WERI-Rb-1 (cell line): ENCODE results near the gene PLXND1.
"Not testable (repeated sequence)": the region's sequence is repeated elsewhere in the genome, so short reads cannot be mapped to it uniquely, and the experiment has no call there.

ENCODE experiments used
- DNase-seq: peaks from one replicate; pipeline ENCODE4 v3.0.0-alpha.2; 2020
- H3K27ac ChIP-seq: fragments of 250-450 bp; sonication (Bioruptor Pico); 2 replicates; pipeline ENCODE4 v1.5.1; 2020; ENCODE audit warnings: mild to moderate bottlenecking, moderate library complexity
- H3K27me3 ChIP-seq: fragments of 250-450 bp; sonication (Bioruptor Pico); 2 replicates; pipeline ENCODE4 v1.5.1; 2021; ENCODE audit warnings: mild to moderate bottlenecking, low read depth, moderate library complexity; ENCODE audit not compliant: insufficient read depth, severe bottlenecking
- H3K36me3 ChIP-seq: fragments of 250-450 bp; sonication (Bioruptor Pico); 2 replicates; pipeline ENCODE4 v1.5.1; 2020; ENCODE audit warnings: mild to moderate bottlenecking, moderate library complexity
- H3K4me3 ChIP-seq: 2 replicates; pipeline ENCODE4 v1.5.1; 2011; ENCODE audit warnings: low read depth, mild to moderate bottlenecking, control low read depth, low read length
- H3K9me3 ChIP-seq: fragments of 250-450 bp; sonication (Bioruptor Pico); 2 replicates; pipeline ENCODE4 v1.5.1; 2021; ENCODE audit warnings: mild to moderate bottlenecking, moderate library complexity; ENCODE audit not compliant: severe bottlenecking
- TF ChIP-seq, protein P1 (sequence below): IDR thresholded peaks from 2 replicates; pipeline ENCODE4 v1.5.1; 2011; ENCODE audit warnings: low read depth, mild to moderate bottlenecking, control low read depth, inconsistent platforms, low read length

PLXND1 gene

DNA sequence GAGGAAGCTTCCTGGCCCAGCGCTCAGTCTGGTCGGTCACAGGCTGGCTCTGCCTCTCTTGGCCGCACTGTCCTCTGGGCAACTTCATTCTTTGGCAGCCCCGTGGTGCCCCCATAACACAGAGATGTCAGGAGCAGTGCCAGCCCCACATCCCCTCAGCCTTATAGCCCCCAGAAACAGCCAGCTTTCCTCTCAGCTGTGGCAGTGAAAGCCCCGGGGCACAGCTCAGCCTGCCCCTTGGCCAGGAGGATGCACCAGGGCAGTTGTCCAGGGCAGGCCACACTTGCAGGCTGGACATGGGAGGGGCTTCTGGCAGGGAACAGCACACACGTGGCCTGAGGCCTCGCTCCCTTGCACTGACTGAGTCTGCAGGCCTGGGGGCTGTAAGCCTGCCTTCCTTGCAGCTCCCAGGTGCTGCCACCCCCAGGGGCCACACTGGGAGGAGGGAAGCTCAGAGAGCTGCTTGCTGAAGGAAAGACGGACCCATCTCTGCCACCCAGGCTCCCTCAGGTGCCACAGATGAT lies 88.4 kb downstream of the PLXND1 start:
- DNase-seq, result no peak
- Histone ChIP-seq H3K36me3 (no peaks in the 10 kb centered on the region; the same call in 1 of the 2 replicates), H3K9me3 (no peaks in the 10 kb centered on the region), H3K27me3 (no peaks in the 10 kb centered on the region), H3K27ac (no peak overlapping the region), H3K4me3 (no peak overlapping the region)
- TF ChIP-seq, protein P1, sequence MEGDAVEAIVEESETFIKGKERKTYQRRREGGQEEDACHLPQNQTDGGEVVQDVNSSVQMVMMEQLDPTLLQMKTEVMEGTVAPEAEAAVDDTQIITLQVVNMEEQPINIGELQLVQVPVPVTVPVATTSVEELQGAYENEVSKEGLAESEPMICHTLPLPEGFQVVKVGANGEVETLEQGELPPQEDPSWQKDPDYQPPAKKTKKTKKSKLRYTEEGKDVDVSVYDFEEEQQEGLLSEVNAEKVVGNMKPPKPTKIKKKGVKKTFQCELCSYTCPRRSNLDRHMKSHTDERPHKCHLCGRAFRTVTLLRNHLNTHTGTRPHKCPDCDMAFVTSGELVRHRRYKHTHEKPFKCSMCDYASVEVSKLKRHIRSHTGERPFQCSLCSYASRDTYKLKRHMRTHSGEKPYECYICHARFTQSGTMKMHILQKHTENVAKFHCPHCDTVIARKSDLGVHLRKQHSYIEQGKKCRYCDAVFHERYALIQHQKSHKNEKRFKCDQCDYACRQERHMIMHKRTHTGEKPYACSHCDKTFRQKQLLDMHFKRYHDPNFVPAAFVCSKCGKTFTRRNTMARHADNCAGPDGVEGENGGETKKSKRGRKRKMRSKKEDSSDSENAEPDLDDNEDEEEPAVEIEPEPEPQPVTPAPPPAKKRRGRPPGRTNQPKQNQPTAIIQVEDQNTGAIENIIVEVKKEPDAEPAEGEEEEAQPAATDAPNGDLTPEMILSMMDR, result no peak

DNA sequence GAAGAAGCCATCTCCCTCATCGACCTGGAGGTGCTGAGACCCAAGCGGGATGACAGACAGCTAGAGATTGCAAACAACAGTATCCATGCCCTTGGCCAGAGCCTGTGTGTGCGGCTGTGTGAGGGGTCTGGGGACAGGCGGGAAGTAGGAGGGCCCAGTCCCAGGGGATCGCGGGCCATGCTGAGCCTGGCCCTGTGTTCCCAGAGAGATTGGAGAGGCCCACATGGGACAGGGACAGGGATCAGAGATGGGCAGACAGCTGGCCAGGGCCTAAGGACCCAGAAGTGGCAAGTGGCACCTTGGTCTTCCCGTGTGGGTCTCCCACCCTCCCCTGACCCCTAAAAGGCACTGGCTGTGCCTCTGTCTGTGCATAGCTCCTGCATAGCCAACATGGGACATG lies 89.0 kb downstream of the PLXND1 start:
- no peak for DNase-seq
- Histone ChIP-seq H3K27ac (no peak overlapping the region), H3K4me3 (no peak overlapping the region), H3K27me3 (no peaks in the 10 kb centered on the region), H3K36me3 (no peaks in the 10 kb centered on the region; the same call in none of the 2 replicates), H3K9me3 (no peaks in the 10 kb centered on the region)
- TF ChIP-seq, protein P1, result no peak

DNA sequence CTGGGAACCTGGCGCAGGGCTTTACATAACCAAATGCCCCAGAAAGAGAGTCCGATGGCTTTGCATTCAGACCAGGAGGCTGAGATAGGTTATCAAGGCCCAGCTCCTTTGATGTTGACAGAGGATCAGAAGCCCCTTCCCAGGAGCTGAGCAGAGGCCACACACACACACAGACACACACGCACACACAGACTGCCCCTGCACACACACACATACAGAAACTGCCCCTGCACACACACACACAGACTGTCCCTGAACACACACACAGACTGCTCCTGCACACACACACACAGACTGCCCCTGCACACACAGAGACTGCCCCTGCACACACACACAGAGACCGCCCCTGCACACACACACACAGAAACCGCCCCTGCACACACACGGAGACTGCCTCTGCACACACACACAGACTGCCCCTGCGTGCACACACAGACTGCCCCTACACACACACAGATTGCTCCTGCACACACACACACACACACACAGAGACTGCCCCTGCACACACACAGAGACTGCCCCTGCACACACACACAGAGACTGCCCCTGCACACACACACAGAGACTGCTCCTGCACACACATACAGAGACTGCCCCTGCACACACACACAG lies 90.5 kb downstream of the PLXND1 start:
- H3K27me3 ChIP-seq, H3K27ac ChIP-seq, DNase-seq, H3K36me3 ChIP-seq, H3K9me3 ChIP-seq, H3K4me3 ChIP-seq: not testable (repeated sequence)

DNA sequence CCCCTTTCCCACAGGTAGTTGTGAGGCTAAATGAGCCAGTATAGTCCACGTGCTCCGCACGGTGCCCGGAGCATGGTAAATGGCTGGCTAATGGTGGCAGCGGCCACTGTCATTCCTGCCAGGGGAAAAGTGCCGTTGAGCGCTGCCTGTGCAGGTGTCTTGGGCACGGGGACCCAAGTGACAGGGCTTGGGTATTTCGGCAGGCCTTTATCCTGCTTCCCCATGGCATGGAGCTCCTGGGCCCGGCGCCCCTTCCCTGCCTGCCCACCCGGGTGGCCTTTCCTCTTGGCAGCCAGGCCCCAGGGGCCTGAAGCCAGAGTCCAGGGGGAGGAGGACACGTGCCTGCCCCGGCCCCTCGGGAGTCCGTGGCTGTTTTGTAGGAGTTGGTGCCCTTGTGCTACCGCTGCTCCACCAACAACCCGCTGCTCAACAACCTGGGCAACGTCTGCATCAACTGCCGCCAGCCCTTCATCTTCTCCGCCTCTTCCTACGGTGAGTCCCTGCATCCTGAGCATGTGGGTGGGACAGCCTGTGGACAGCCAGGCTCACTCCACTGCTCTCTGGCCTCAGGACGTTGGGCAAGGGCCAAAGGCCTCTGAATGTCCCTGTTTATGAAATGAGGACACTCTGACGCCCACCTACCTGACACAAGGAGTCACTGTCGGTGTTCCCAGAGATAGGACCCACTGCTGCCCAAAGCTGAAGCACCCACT lies 91.2 kb downstream of the PLXND1 start:
- not testable (repeated sequence) for H3K36me3 ChIP-seq, H3K9me3 ChIP-seq, H3K27ac ChIP-seq, H3K4me3 ChIP-seq, H3K27me3 ChIP-seq, DNase-seq

GRCh38 chr3:129514563-129514962 lies 91.9 kb downstream of the PLXND1 start:
- Histone ChIP-seq H3K27ac (no peak overlapping the region), H3K36me3 (peaks cover 2% of the 10 kb centered on the region)
- TF ChIP-seq, protein P1, result no peak

GRCh38 chr3:129514110-129514509 lies 92.4 kb downstream of the PLXND1 start:
- Histone ChIP-seq H3K9me3 (no peaks in the 10 kb centered on the region), H3K36me3 (peaks cover 2% of the 10 kb centered on the region), H3K27me3 (no peaks in the 10 kb centered on the region), H3K27ac (no peak overlapping the region), H3K4me3 (no peak overlapping the region)
- DNase-seq, result no peak
- TF ChIP-seq, protein P1, result no peak

More at GRCh38 chr3:129514563-129514962, 91.9 kb downstream of the PLXND1 start:
- Histone ChIP-seq H3K27me3 (no peaks in the 10 kb centered on the region), H3K9me3 (no peaks in the 10 kb centered on the region), H3K4me3 (no peak overlapping the region)
- DNase-seq, result no peak
